Bronchial smooth muscle cell (primary cell): ENCODE measurements around the gene SH3GL1. TPM values are rescaled to one million over a fixed set of nuclear protein-coding genes. Genes with fewer than 3 reads are reported as not detected.

Source experiments
- total RNA-seq: library from RNA; depleted of rRNA; stranded (reverse); fragments of >200 nt; gene quantifications from 2 replicates; pipeline ENCODE4 v1.2.1, GENCODE V29; 2014

SH3GL1 gene
- 25.2 and 31.7 TPM in 2 replicates for total RNA-seq

GRCh38 chr19:4400135-4400936 is at the start of gene SH3GL1:
Gene SH3GL1 (minus strand): TSS chr19:4400547. CDS start chr19:4400368, 179 bp downstream.

GRCh38 chr19:4402171-4403004 is 2.0 kb upstream of the SH3GL1 start, which contains the start of gene CHAF1A:
Gene CHAF1A (plus strand): TSS chr19:4402640. CDS start chr19:4402763, 123 bp downstream.

GRCh38 chr19:4343370-4344307 is 56.7 kb downstream of the SH3GL1 start, which contains the start of gene MPND:
Gene MPND (plus strand): TSS chr19:4343562. CDS start chr19:4343594, 32 bp downstream.

GRCh38 chr19:4338441-4339355 is 61.6 kb downstream of the SH3GL1 start, which contains the start of gene STAP2:
Gene STAP2 (minus strand): TSS chr19:4338827. CDS start chr19:4338753, 74 bp downstream.

Other genes with a start within 250 kb of the SH3GL1 start
- gene CREB3L3, start 246.9 kb downstream of the SH3GL1 start, total RNA-seq: under 0.01 TPM in 1 of 2 replicates, not detected in the other
- 11.6 and 12.1 TPM in 2 replicates for gene SIRT6, start 218.0 kb downstream of the SH3GL1 start, total RNA-seq
- gene ANKRD24, start 217.9 kb downstream of the SH3GL1 start, total RNA-seq: 2.4 and 4.4 TPM in 2 replicates
- 0.16 TPM in 1 of 2 replicates, not detected in the other for gene EBI3, start 171.0 kb downstream of the SH3GL1 start, total RNA-seq
- 12.9 and 16.4 TPM in 2 replicates for gene YJU2, start 153.5 kb downstream of the SH3GL1 start, total RNA-seq
- gene SHD, start 121.3 kb downstream of the SH3GL1 start, total RNA-seq: not detected in 2 replicates
- gene TMIGD2, start 98.2 kb downstream of the SH3GL1 start, total RNA-seq: not detected in 2 replicates
- 11.3 and 14.9 TPM in 2 replicates for gene FSD1, start 95.9 kb downstream of the SH3GL1 start, total RNA-seq
- 6.6 and 6.7 TPM in 2 replicates for gene STAP2, start 61.7 kb downstream of the SH3GL1 start, total RNA-seq
- 8.2 and 8.8 TPM in 2 replicates for gene MPND, start 57.0 kb downstream of the SH3GL1 start, total RNA-seq
- gene CHAF1A, start 2.1 kb upstream of the SH3GL1 start, total RNA-seq: 3.7 and 6.0 TPM in 2 replicates
- 138 and 176 TPM in 2 replicates for gene UBXN6, start 57.2 kb upstream of the SH3GL1 start, total RNA-seq
- 59.6 and 82.7 TPM in 2 replicates for gene HDGFL2, start 71.8 kb upstream of the SH3GL1 start, total RNA-seq
- gene PLIN4, start 117.9 kb upstream of the SH3GL1 start, total RNA-seq: 0.43 and 2.5 TPM in 2 replicates
- gene PLIN5, start 134.7 kb upstream of the SH3GL1 start, total RNA-seq: not detected in 2 replicates
- not detected in 2 replicates for gene LRG1, start 139.5 kb upstream of the SH3GL1 start, total RNA-seq
- 0.09 and 0.32 TPM in 2 replicates for gene SEMA6B, start 159.1 kb upstream of the SH3GL1 start, total RNA-seq
- 1.2 and 1.4 TPM in 2 replicates for gene TNFAIP8L1, start 239.0 kb upstream of the SH3GL1 start, total RNA-seq